Muscle of leg (tissue), 11 donors: ENCODE measurements around the gene CPT2. TPM values are rescaled to one million over a fixed set of nuclear protein-coding genes. Genes with fewer than 3 reads are reported as not detected.

Experiments
- DNase-seq: peaks from one replicate; pipeline ENCODE4 v3.0.0; 2013
- H3K27ac ChIP-seq: one replicate; pipeline ENCODE4 v1.5.1; 2013; ENCODE audit warnings: mild to moderate bottlenecking, low read length, control low read depth
- H3K27me3 ChIP-seq: one replicate; pipeline ENCODE4 v1.6.1; 2013; ENCODE audit warnings: low read length; ENCODE audit not compliant: control insufficient read depth, insufficient read depth
- H3K36me3 ChIP-seq: one replicate; pipeline ENCODE4 v1.6.1; 2013; ENCODE audit warnings: low read length; ENCODE audit not compliant: control insufficient read depth, insufficient read depth
- H3K4me1 ChIP-seq: one replicate; pipeline ENCODE4 v1.6.1; 2013; ENCODE audit warnings: low read length; ENCODE audit not compliant: control insufficient read depth, insufficient read depth
- H3K4me3 ChIP-seq: one replicate; pipeline ENCODE4 v1.5.1; 2013; ENCODE audit warnings: low read length, control low read depth
- H3K9me3 ChIP-seq: replicated peaks from 2 replicates; pipeline ENCODE4 v1.6.1; 2013; ENCODE audit warnings: low read depth, low read length; ENCODE audit not compliant: control insufficient read depth
- WGBS: methylation state at CpG from one replicate; pipeline ENCODE4 v1.1.5; 2013; ENCODE audit warnings: missing lambda C conversion rate; ENCODE audit not compliant: insufficient coverage; 5-methylcytosine and 5-hydroxymethylcytosine counted together
- polyA plus RNA-seq, 8 donors: library from polyadenylated mRNA; unstranded; fragments of 120-200 nt; gene quantifications; one replicate each; pipeline versions ENCODE4 v1.2.1 to v1.2.3, GENCODE V29; 2013; ENCODE audit warnings: inconsistent platforms in 1 of 8, low replicate concordance in 1 of 8; ENCODE audit not compliant: insufficient read length in 8 of 8, insufficient read depth in 1 of 8
- total RNA-seq: library from RNA; stranded (reverse); fragments of 120-200 nt; gene quantifications from one replicate; pipeline ENCODE4 v1.2.4, GENCODE V29; 2013

CPT2 gene
- total and polyA plus RNA-seq, 9 donors: 10.4 to 12.6 (median 11.7) TPM

DNA sequence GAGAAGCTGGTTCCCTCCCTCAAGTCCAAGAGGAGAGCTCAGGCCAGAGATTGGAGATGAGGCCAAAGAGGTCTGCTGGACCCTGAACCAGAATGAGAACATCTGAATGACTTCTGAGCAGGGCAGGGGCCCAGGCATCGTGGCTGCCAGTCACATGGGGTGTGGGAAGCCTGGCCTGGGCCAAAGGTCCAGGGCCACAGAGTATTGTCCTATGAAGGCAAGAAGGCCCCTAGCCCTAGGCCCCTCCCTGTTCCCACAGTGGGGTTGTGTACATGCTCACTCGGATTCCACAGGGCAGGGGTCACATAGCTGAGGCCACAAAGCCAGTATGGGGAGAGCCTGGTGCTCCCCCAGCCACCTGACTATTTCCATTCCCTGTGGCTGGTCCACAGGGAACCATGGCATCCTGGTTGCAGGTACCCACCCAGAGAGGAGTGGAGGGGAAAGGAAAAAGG lies 35.7 kb upstream of the CPT2 start:
- Histone ChIP-seq H3K4me3 (no peak overlapping the region), H3K36me3 (no peaks in the 10 kb centered on the region), H3K27ac (no peak overlapping the region), H3K27me3 (peaks cover 2% of the 10 kb centered on the region), H3K4me1 (no peaks in the 10 kb centered on the region), H3K9me3 (no peaks in the 10 kb centered on the region)
- no peak for DNase-seq
- WGBS: no CpG with 5 or more reads among the region's 2 CpGs

DNA sequence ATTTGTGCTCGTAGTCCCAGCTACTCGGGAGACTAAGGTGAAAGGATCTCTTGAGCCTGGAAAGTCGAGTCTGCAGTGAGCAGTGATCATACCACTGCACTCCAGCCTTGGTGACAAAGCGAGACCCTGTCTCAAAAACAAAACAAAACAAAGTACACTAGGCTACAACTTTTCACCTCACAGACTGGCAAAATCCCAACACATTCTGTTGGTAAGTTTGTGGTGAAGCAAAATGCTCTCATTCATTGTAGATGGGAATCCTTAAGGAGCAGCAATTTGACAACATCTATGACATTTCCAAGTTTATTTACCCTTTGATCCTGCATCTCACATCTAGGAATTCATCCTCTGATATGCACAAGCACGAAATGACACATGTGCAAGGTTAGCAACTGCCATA lies 34.0 kb upstream of the CPT2 start:
- H3K4me1 ChIP-seq: peaks cover 4% of the 10 kb centered on the region
- no peak for DNase-seq
- no peaks in the 10 kb centered on the region for H3K9me3 ChIP-seq
- no peak overlapping the region for H3K27ac ChIP-seq
- H3K36me3 ChIP-seq: no peaks in the 10 kb centered on the region
- H3K27me3 ChIP-seq: peaks cover 2% of the 10 kb centered on the region
- no peak overlapping the region for H3K4me3 ChIP-seq
- WGBS: no CpG with 5 or more reads among the region's 5 CpGs

DNA sequence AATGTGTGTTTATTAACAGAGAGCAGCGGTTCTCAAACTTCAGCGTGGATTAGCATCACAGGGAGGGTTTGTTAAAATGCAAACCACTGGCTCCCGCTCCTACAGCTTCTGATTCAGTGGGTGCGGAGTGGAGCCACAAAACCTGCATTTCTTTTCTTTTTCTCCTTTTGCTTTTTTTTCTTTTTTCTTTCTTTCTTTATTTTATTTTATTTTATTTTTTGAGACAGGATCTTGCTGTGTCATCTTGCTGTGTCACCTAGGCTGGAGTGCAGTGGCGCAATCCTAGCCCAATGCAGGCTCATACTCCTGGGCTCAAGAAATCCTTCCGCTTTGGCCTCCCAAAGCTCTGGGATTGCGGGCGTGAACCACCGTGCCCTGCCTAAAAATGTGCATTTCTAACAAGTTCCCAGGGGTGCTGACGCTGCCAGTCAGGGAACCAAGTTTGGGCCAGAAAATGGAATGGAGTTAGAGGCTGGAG lies 33.3 kb upstream of the CPT2 start:
- DNase-seq: no peak
- no peaks in the 10 kb centered on the region for H3K36me3 ChIP-seq
- peaks cover 2% of the 10 kb centered on the region for H3K27me3 ChIP-seq
- peaks cover 4% of the 10 kb centered on the region for H3K4me1 ChIP-seq
- no peak overlapping the region for H3K27ac ChIP-seq
- no peaks in the 10 kb centered on the region for H3K9me3 ChIP-seq
- H3K4me3 ChIP-seq: no peak overlapping the region
- 64% methylated on average over 6 of the region's 10 CpGs for WGBS

DNA sequence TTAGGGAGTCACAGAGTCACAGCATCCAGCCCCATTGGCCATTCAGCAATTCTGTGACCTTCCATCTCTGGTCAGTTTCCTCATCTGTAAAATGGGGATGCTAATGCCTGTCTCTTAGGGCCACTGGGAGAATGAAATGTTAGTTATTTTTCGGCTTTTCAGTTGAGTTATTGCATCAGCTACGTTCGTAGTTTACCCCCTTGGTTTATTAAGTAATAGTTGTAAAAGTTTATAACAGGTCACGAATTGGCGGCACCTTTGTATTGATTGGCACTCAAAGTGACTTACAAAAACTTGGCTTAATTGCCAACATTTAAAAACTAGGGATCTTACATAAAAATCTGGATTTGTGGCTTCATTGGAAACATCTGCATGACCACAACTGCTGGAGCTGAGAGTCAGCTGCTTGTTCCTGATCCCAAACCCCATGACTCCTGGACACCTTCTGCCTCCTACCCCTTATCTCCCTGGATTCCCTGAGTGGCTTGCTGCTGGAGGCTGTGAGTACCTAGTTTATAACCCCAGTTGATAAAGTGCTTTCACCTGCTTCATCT lies 31.1 kb upstream of the CPT2 start:
- H3K9me3 ChIP-seq: no peaks in the 10 kb centered on the region
- H3K36me3 ChIP-seq: no peaks in the 10 kb centered on the region
- WGBS: no CpG with 5 or more reads among the region's 5 CpGs
- no peak overlapping the region for H3K27ac ChIP-seq
- no peak for DNase-seq
- peaks cover 4% of the 10 kb centered on the region for H3K4me1 ChIP-seq
- no peak overlapping the region for H3K4me3 ChIP-seq
- peaks cover 2% of the 10 kb centered on the region for H3K27me3 ChIP-seq

DNA sequence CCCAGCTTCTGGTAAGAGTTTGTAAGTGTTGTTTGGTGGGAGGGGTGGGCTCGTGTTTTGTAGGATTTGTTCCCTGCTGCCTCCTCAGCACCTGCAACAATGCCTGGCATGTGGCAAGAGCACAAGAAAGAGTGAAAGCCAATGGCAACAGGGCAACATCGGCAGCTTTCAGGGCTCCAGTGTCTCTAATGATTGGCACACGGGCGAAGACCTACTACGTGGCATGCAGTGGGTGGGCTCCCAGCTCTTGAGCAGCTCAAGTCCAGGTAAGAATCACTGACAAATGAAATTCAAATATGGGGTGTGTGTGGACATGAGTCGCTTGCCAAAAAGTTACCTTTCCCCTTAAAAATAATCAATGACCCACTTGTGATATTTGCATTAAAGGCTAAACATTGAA lies 30.3 kb upstream of the CPT2 start:
- Histone ChIP-seq H3K9me3 (no peaks in the 10 kb centered on the region), H3K27me3 (peaks cover 2% of the 10 kb centered on the region), H3K4me1 (peaks cover 4% of the 10 kb centered on the region), H3K27ac (no peak overlapping the region), H3K36me3 (no peaks in the 10 kb centered on the region), H3K4me3 (no peak overlapping the region)
- WGBS: 68% methylated on average over 5 of the region's 6 CpGs
- DNase-seq: no peak

DNA sequence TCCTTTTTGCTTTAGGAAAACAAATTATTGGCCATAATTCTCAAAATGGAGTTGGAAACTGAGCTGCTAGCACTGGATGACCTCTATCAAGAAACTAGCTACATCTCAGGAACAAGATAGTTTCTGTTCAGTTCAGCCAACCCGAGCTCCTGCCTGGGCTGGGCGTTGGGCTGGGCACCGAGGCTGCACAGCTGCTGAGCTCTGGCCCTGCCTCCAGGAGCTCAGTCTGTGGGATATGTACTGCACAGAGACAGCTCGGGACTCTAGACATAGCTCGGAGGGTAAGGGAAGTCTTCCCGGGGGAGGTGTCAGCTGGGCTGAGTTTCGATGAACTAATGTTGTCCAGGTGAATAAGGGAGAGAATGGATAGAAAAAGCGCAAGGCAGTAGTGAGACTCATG lies 29.7 kb upstream of the CPT2 start:
- WGBS: 63% methylated on average over 8 of the region's 8 CpGs
- no peak for DNase-seq

DNA sequence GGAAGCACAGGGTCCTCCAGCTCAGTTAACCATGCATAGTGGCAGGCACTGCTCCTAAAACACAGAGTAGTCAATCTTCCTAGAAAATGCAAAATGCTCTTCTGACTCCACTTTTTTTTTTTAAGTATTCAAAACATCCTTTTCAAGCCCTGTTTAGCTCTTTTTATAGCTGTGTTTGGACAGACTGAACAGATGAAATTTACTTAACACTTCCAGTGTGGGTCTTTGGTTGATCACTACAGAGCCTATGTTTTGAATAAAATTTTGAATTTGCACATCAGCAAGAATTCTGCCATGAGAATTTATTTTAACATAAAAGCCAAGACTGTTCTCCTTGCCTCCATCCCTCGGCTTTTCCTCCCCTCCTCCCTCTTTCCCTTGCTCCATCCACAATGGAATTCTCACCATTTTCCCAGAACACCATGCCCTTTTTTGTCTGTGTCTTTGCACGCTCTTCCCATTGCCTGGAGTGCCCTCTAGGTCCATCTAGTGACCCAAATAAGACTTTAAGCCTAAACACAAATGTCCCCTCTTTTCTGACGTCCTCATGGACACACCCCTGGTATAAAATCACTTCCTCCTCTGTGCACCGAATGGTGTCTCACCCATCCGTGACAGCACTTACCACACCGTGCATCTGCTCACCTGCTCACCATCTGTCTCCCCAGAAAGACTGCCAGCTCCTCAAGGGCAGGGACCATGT lies 24.0 kb upstream of the CPT2 start:
- Histone ChIP-seq H3K36me3 (no peaks in the 10 kb centered on the region), H3K27me3 (peaks cover 2% of the 10 kb centered on the region), H3K4me1 (peaks cover 2% of the 10 kb centered on the region), H3K9me3 (no peaks in the 10 kb centered on the region), H3K27ac (no peak overlapping the region), H3K4me3 (no peak overlapping the region)
- WGBS: 37% methylated on average over 6 of the region's 6 CpGs
- peak; percentile 26 for DNase-seq

More for the DNA sequence above, 29.7 kb upstream of the CPT2 start:
- no peaks in the 10 kb centered on the region for H3K36me3 ChIP-seq
- H3K9me3 ChIP-seq: no peaks in the 10 kb centered on the region
- peaks cover 4% of the 10 kb centered on the region for H3K4me1 ChIP-seq
- no peak overlapping the region for H3K4me3 ChIP-seq
- H3K27ac ChIP-seq: no peak overlapping the region
- H3K27me3 ChIP-seq: peaks cover 3% of the 10 kb centered on the region

DNA sequence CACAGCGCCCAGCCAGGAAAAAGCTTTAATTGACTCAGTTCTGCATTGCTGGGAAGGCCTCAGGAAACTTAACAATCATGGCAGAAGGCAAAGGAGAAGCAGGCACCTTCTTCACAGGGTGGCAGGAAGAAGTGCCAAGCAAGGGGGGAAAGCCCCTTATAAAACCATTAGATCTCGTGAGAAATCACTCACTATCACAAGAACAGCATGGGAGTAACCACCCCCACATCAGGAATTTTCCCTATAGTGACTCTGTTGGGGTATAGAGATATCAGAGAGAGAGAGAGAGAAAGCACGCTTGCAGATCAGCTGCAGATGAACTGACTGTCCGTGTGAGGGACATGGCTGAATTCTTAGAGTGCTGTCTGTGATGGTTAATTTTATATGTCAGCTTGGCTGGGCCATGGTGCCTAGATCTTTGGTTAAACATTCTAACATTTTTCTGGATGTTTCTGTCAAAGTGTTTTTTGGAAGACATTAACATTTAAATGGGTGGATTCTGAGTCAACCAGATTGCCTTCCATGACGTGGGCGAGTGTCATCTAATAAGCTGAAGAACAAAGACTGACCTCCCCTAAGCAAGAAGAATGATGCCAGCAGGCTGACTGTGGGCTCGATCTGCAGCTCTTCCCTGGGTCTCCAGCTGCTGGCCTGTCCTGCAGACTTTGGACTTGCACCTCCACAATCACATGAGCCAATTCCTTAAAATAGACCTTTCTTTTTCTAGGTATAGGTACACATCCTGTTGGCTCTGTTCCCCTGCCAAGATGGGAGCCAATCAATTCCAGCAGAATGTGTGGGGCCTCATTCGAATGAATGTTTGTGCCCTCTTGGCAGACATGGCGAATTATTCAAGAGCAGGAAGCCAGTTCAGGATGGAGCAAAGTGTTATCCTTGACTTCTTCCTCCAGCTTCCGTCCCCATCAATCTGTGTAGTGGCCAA lies 21.4 kb upstream of the CPT2 start:
- DNase-seq: no peak
- Histone ChIP-seq H3K27ac (no peak overlapping the region), H3K27me3 (peaks cover 2% of the 10 kb centered on the region), H3K4me1 (peaks cover 2% of the 10 kb centered on the region), H3K4me3 (no peak overlapping the region), H3K9me3 (no peaks in the 10 kb centered on the region), H3K36me3 (no peaks in the 10 kb centered on the region)
- WGBS: 77% methylated on average over 7 of the region's 10 CpGs

DNA sequence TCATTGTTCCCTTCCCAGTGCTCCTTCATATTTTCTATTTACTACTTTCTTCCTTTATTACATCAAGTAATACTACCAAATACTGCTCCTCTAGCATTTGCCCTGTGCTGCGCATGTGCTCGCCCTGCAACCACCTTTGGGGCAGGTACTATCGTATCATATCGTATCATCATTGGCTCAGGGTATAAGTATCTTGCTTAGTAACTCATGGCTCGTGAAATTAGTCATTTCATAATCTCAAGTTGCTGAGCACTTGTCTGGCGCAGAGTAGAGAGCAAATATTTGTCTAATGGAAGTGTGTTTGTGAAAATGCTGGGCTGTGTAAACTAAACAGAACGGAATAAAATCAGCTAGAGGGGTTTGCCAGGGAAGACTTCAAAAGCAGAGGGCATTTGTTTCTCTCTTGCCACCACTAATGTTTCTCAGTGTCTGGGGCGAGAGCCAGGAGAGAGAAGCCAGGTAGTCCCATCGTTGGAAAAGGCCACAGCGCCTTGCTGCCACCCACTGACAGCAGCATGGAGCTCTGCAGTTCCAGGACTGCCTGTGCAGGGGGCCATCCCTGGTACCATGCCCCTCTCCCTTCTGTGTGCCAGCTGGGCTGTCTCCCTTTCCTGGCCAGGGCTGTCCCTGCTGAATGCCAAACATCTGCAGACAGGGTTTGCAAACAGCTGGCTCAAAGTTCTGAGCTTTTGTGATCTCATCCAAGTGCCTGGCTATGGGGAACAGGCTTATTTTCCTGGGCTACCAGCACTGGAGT lies 20.0 kb upstream of the CPT2 start:
- peaks cover 2% of the 10 kb centered on the region for H3K4me1 ChIP-seq
- no peaks in the 10 kb centered on the region for H3K9me3 ChIP-seq
- H3K27ac ChIP-seq: no peak overlapping the region
- H3K27me3 ChIP-seq: peaks cover 2% of the 10 kb centered on the region
- no peaks in the 10 kb centered on the region for H3K36me3 ChIP-seq
- H3K4me3 ChIP-seq: no peak overlapping the region
- WGBS: 66% methylated on average over 7 of the region's 10 CpGs
- DNase-seq: peak; percentile 73
